Stimulated activated CD4-positive, alpha-beta T cell treated with anti-CD3 and anti-CD28 coated beads, Interleukin-4, amount 100 ng/mL, for 1 hour (primary cell): ENCODE results near the gene SLAMF1.

ENCODE experiments used
- DNase-seq: peaks from one replicate; pipeline ENCODE4 v3.0.0-alpha.2; 2020

SLAMF1 gene

GRCh38 chr1:160558660-160559380 is 88.0 kb downstream of the SLAMF1 start:
- no peak for DNase-seq
